ENCODE measurements around the gene SIGLEC5. TPM values are rescaled to one million over a fixed set of nuclear protein-coding genes. Genes with fewer than 3 reads are reported as not detected.

SIGLEC5 gene
- total and polyA plus RNA-seq, 4 donors = 1.6 to 2.2 TPM; not detected in 2

DNA sequence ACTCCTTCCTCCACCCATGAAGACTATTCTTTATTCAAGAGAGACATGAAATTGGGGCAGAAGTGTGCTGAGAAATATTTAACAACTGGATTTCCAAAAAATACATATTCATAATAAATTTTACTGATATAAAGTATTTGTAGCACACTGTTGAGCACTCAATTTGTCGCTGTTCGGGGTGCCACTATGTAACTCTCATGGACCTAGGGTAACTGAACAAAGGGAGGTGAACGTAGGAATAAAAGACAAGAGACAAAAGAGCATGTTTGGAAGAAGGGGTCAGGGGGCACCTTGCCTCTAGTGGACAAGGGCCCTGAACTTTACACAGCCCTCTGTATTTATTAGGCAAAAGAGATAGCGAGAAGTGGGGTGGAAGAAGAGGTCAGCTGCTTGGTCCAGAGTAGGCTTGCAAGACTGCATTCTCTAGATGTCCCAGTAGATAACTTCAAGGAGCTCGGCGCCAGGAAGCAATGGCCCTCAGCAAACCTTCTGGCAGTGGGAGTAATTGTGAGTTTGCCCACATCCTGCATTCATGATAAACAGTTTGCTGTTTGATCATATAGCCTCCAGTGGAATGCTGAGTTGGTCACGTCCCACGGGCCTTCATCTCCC is 63.6 kb downstream of the SIGLEC5 start:
- 53 to 68% methylated on average over 8 of the region's 8 CpGs for WGBS, 2 donors
- Histone ChIP-seq H3K9me3 (ENCODE audit: control insufficient read depth in 4 of 4, insufficient read depth in 3 of 4, low read length in 3 of 4) (peaks cover 0 to 1% (median 0%) of the 10 kb centered on the region in 4 donors), H3K36me3 (ENCODE audit: control insufficient read depth in 4 of 4, insufficient read depth in 4 of 4, low read length in 4 of 4) (no peaks in the 10 kb centered on the region), H3K27me3 (ENCODE audit: control insufficient read depth in 3 of 3, insufficient read depth in 3 of 3, low read length in 2 of 3) (peaks cover 0 to 13% (median 6%) of the 10 kb centered on the region in 3 donors), H3K27ac (ENCODE audit: low read depth in 1 of 2, low read length in 1 of 2) (no peak overlapping the region), H3K4me3 (no peak overlapping the region), H3K9ac (ENCODE audit: insufficient read depth in 1 of 2, low read length in 2 of 2) (no peak overlapping the region), H3K4me1 (ENCODE audit: control insufficient read depth in 5 of 5, insufficient read depth in 5 of 5, low read length in 5 of 5) (peaks cover 0 to 2% (median under 1%) of the 10 kb centered on the region in 5 donors)
- DNase-seq (no peak), ATAC-seq (ENCODE audit: insufficient read depth, low FRiP score) (no peak)
- TF ChIP-seq, protein P1, sequence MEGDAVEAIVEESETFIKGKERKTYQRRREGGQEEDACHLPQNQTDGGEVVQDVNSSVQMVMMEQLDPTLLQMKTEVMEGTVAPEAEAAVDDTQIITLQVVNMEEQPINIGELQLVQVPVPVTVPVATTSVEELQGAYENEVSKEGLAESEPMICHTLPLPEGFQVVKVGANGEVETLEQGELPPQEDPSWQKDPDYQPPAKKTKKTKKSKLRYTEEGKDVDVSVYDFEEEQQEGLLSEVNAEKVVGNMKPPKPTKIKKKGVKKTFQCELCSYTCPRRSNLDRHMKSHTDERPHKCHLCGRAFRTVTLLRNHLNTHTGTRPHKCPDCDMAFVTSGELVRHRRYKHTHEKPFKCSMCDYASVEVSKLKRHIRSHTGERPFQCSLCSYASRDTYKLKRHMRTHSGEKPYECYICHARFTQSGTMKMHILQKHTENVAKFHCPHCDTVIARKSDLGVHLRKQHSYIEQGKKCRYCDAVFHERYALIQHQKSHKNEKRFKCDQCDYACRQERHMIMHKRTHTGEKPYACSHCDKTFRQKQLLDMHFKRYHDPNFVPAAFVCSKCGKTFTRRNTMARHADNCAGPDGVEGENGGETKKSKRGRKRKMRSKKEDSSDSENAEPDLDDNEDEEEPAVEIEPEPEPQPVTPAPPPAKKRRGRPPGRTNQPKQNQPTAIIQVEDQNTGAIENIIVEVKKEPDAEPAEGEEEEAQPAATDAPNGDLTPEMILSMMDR (IDR thresholded peaks at IDR 0.05; ENCODE audit: control extremely low read depth, extremely low read depth) = no peak

DNA sequence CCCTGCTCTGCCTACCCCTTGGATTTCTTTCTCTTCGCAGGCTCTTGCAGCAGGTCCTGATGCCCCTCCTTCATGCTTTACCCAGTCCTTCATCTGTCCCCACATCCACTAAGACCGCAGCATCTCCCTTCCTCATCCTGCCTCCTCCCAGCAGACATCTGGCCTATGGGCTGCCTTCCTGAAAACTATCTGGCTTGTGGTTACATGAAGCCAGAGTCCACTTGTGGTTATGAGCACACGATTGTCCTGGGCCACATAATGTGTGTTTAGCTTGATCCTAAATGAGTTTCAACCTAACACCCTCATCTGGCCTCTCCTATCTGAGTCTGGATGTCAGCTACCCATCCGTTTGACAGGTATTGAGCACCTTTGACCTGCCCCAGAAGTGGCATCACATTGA is 64.6 kb downstream of the SIGLEC5 start:
- no peak overlapping the region for H3K9ac ChIP-seq (ENCODE audit: insufficient read depth in 1 of 2, low read length in 2 of 2)
- H3K27ac ChIP-seq (ENCODE audit: low read depth in 1 of 2, low read length in 1 of 2) = no peak overlapping the region
- ATAC-seq (ENCODE audit: insufficient read depth, low FRiP score) = no peak
- DNase-seq = no peak
- no peak overlapping the region for H3K4me3 ChIP-seq
- no peaks in the 10 kb centered on the region for H3K36me3 ChIP-seq (ENCODE audit: control insufficient read depth in 4 of 4, insufficient read depth in 4 of 4, low read length in 4 of 4)
- peaks cover 0 to 1% (median 0%) of the 10 kb centered on the region in 4 donors for H3K9me3 ChIP-seq (ENCODE audit: control insufficient read depth in 4 of 4, insufficient read depth in 3 of 4, low read length in 3 of 4)
- TF ChIP-seq, protein P1 (IDR thresholded peaks at IDR 0.05; ENCODE audit: control extremely low read depth, extremely low read depth) = no peak
- peaks cover 0 to 13% (median 6%) of the 10 kb centered on the region in 3 donors for H3K27me3 ChIP-seq (ENCODE audit: control insufficient read depth in 3 of 3, insufficient read depth in 3 of 3, low read length in 2 of 3)
- 43 to 45% methylated on average over 4 of the region's 4 CpGs for WGBS, 2 donors
- no peaks in the 10 kb centered on the region for H3K4me1 ChIP-seq (ENCODE audit: control insufficient read depth in 5 of 5, insufficient read depth in 5 of 5, low read length in 5 of 5)

DNA sequence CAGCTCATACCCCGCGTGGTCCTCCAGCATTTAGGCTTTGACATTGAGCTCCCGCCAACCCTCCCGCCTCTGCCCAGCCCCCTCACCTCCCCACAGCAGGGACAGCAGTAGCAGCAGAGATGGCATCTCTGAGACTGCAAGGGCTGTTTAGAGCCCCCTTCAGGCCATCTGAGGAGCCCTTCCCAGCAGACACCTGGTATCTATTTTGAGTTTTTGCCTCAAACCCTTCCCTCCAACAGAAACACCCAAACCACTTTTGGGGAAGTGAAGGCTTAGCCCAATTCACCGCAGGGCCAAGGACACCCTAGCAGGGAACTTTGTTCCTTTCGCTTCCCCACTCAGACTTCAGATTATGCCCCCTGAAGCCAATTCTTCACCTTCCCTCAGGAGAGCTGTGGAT is 65.4 kb downstream of the SIGLEC5 start:
- Histone ChIP-seq H3K36me3 (ENCODE audit: control insufficient read depth in 4 of 4, insufficient read depth in 4 of 4, low read length in 4 of 4) (no peaks in the 10 kb centered on the region), H3K27me3 (ENCODE audit: control insufficient read depth in 3 of 3, insufficient read depth in 3 of 3, low read length in 2 of 3) (peaks cover 0 to 13% (median 6%) of the 10 kb centered on the region in 3 donors), H3K4me3 (no peak overlapping the region), H3K9me3 (ENCODE audit: control insufficient read depth in 4 of 4, insufficient read depth in 3 of 4, low read length in 3 of 4) (peaks cover 0 to 1% (median 0%) of the 10 kb centered on the region in 4 donors), H3K9ac (ENCODE audit: insufficient read depth in 1 of 2, low read length in 2 of 2) (no peak overlapping the region), H3K27ac (ENCODE audit: low read depth in 1 of 2, low read length in 1 of 2) (no peak overlapping the region), H3K4me1 (ENCODE audit: control insufficient read depth in 5 of 5, insufficient read depth in 5 of 5, low read length in 5 of 5) (no peaks in the 10 kb centered on the region)
- ATAC-seq (ENCODE audit: insufficient read depth, low FRiP score) (no peak), DNase-seq (no peak)
- TF ChIP-seq, protein P1 (IDR thresholded peaks at IDR 0.05; ENCODE audit: control extremely low read depth, extremely low read depth) = no peak
- 30 to 35% methylated on average over 6 of the region's 6 CpGs for WGBS, 2 donors

Small RNA genes lying within 50 kb of the gene (small RNA-seq; reads per million reads assigned to genes)
- gene AC018755.2 (ENCODE audit: low replicate concordance) = not detected

Other genes with a start within 250 kb of the SIGLEC5 start
- gene LIM2, start 242.4 kb downstream of the SIGLEC5 start, total RNA-seq = not detected
- not detected for gene LIM2, start 242.4 kb downstream of the SIGLEC5 start, polyA plus RNA-seq
- gene C19orf84, start 239.8 kb downstream of the SIGLEC5 start, total RNA-seq = under 1 TPM in 1 of 2 donors, not detected in 1; 0.64 TPM
- under 1 TPM; 0.08 to 0.31 TPM for gene C19orf84, start 239.8 kb downstream of the SIGLEC5 start, polyA plus RNA-seq
- 10 to 100 TPM in 1 of 2 donors, 1 to 10 TPM in 1; 6.8 to 53.1 TPM for gene SIGLEC10, start 212.8 kb downstream of the SIGLEC5 start, total RNA-seq
- 100 to 1,000 TPM in 1 of 2 donors, 1 to 10 TPM in 1; 3.4 to 248 TPM for gene SIGLEC10, start 212.8 kb downstream of the SIGLEC5 start, polyA plus RNA-seq
- under 1 TPM; 0.34 to 0.77 TPM for gene SIGLEC8, start 171.9 kb downstream of the SIGLEC5 start, total RNA-seq
- gene SIGLEC8, start 171.9 kb downstream of the SIGLEC5 start, polyA plus RNA-seq = under 1 TPM; 0.22 to 0.28 TPM
- gene CEACAM18, start 151.9 kb downstream of the SIGLEC5 start, total RNA-seq = not detected
- not detected for gene CEACAM18, start 151.9 kb downstream of the SIGLEC5 start, polyA plus RNA-seq
- 1 to 10 TPM in 1 of 2 donors, under 1 TPM in 1; 0.28 to 3.5 TPM for gene SIGLEC12, start 128.6 kb downstream of the SIGLEC5 start, total RNA-seq
- gene SIGLEC12, start 128.6 kb downstream of the SIGLEC5 start, polyA plus RNA-seq = 1 to 10 TPM in 1 of 2 donors, under 1 TPM in 1; 0.12 to 5.1 TPM
- 1 to 10 TPM in 1 of 2 donors, under 1 TPM in 1; 0.23 to 5.3 TPM for gene SIGLEC6, start 98.7 kb downstream of the SIGLEC5 start, total RNA-seq
- gene SIGLEC6, start 98.7 kb downstream of the SIGLEC5 start, polyA plus RNA-seq = under 1 TPM; 0.37 to 0.53 TPM
- gene ZNF175, start 59.1 kb downstream of the SIGLEC5 start, total RNA-seq = 10 to 100 TPM in 1 of 2 donors, 1 to 10 TPM in 1; 8.4 to 11.4 TPM
- 1 to 10 TPM; 2.5 to 3.3 TPM for gene ZNF175, start 59.1 kb downstream of the SIGLEC5 start, polyA plus RNA-seq
- gene SIGLEC14, start 16.4 kb upstream of the SIGLEC5 start, total RNA-seq = 10 to 100 TPM in 1 of 2 donors, 1 to 10 TPM in 1; 2.7 to 46.4 TPM
- gene SIGLEC14, start 16.4 kb upstream of the SIGLEC5 start, polyA plus RNA-seq = 100 to 1,000 TPM in 1 of 2 donors, 1 to 10 TPM in 1; 2.9 to 101 TPM
- gene SPACA6, start 62.9 kb upstream of the SIGLEC5 start, total RNA-seq = 10 to 100 TPM in 1 of 2 donors, 1 to 10 TPM in 1; 7.0 to 19.7 TPM
- 10 to 100 TPM in 1 of 2 donors, 1 to 10 TPM in 1; 9.8 to 20.7 TPM for gene SPACA6, start 62.9 kb upstream of the SIGLEC5 start, polyA plus RNA-seq
- 1 to 10 TPM in 1 of 2 donors, under 1 TPM in 1; 0.64 to 1.8 TPM for gene HAS1, start 93.6 kb upstream of the SIGLEC5 start, total RNA-seq
- gene HAS1, start 93.6 kb upstream of the SIGLEC5 start, polyA plus RNA-seq = 1 to 10 TPM in 1 of 2 donors, under 1 TPM in 1; 0.52 to 7.2 TPM
- gene FPR1, start 121.5 kb upstream of the SIGLEC5 start, total RNA-seq = 10 to 100 TPM; 21.4 to 76.1 TPM
- 100 to 1,000 TPM in 1 of 2 donors, 1 to 10 TPM in 1; 2.8 to 558 TPM for gene FPR1, start 121.5 kb upstream of the SIGLEC5 start, polyA plus RNA-seq
- 10 to 100 TPM in 1 of 2 donors, 1 to 10 TPM in 1; 7.3 to 50.4 TPM for gene FPR2, start 130.8 kb upstream of the SIGLEC5 start, total RNA-seq
- gene FPR2, start 130.8 kb upstream of the SIGLEC5 start, polyA plus RNA-seq = 100 to 1,000 TPM in 1 of 2 donors, under 1 TPM in 1; 0.79 to 234 TPM
- gene FPR3, start 164.8 kb upstream of the SIGLEC5 start, total RNA-seq = 10 to 100 TPM in 1 of 2 donors, 1 to 10 TPM in 1; 5.5 to 19.1 TPM
- gene FPR3, start 164.8 kb upstream of the SIGLEC5 start, polyA plus RNA-seq = 10 to 100 TPM in 1 of 2 donors, 1 to 10 TPM in 1; 6.6 to 15.8 TPM